Measurements from ENCODE around the gene UBE3C.
A peak's percentile ranks its signal among the peaks of the same experiment; 100 is the strongest.
"Not testable (repeated sequence)": the region's sequence is repeated elsewhere in the genome, so short reads cannot be mapped to it uniquely, and the experiment has no call there.

UBE3C gene

GRCh38 chr7:157235357-157236333 lies 96.9 kb downstream of the UBE3C start:
- DNase-seq (ENCODE audit: low spot score) = no peak

- DNase-seq (ENCODE audit: low spot score) = no peak
Measured at GRCh38 chr7:157238087-157238486, 99.4 kb downstream of the UBE3C start.

- DNase-seq (ENCODE audit: low spot score) = no peak
Measured at GRCh38 chr7:157239571-157240270, 101.0 kb downstream of the UBE3C start.

- no peak for DNase-seq (ENCODE audit: low spot score)
Measured at GRCh38 chr7:157241631-157242030, 102.9 kb downstream of the UBE3C start.

- DNase-seq (ENCODE audit: low spot score) = no peak
Measured at GRCh38 chr7:157244516-157245294, 106.0 kb downstream of the UBE3C start.

GRCh38 chr7:157246052-157246451 lies 107.3 kb downstream of the UBE3C start:
- DNase-seq (ENCODE audit: low spot score) = no peak

- no peak for DNase-seq (ENCODE audit: low spot score)
Measured at GRCh38 chr7:157248659-157249058, 109.9 kb downstream of the UBE3C start.

GRCh38 chr7:157250605-157251228 lies 112.0 kb downstream of the UBE3C start:
- DNase-seq (ENCODE audit: low spot score) = peak; percentile 67

- not testable (repeated sequence) for DNase-seq (ENCODE audit: low spot score)
Measured at GRCh38 chr7:157251817-157252216, 113.1 kb downstream of the UBE3C start.

GRCh38 chr7:157253850-157254249 lies 115.1 kb downstream of the UBE3C start:
- no peak for DNase-seq (ENCODE audit: low spot score)

GRCh38 chr7:157254781-157255180 lies 116.1 kb downstream of the UBE3C start:
- not testable (repeated sequence) for DNase-seq (ENCODE audit: low spot score)

- no peak for DNase-seq (ENCODE audit: low spot score)
Measured at GRCh38 chr7:157255201-157255606, 116.5 kb downstream of the UBE3C start.

GRCh38 chr7:157263156-157263555 lies 124.4 kb downstream of the UBE3C start:
- no peak for DNase-seq (ENCODE audit: low spot score)

GRCh38 chr7:157265051-157265450 lies 126.3 kb downstream of the UBE3C start:
- no peak for DNase-seq (ENCODE audit: low spot score)

- DNase-seq (ENCODE audit: low spot score) = no peak
Measured at GRCh38 chr7:157266272-157266671, 127.5 kb downstream of the UBE3C start.

- no peak for DNase-seq (ENCODE audit: low spot score)
Measured at GRCh38 chr7:157267516-157267915, 128.8 kb downstream of the UBE3C start.

GRCh38 chr7:157267956-157268355 lies 129.2 kb downstream of the UBE3C start:
- no peak for DNase-seq (ENCODE audit: low spot score)

GRCh38 chr7:157268540-157268939 lies 129.8 kb downstream of the UBE3C start:
- no peak for DNase-seq (ENCODE audit: low spot score)

GRCh38 chr7:157269341-157270059 lies 130.8 kb downstream of the UBE3C start:
- DNase-seq (ENCODE audit: low spot score) = no peak

GRCh38 chr7:157270060-157270444 lies 131.3 kb downstream of the UBE3C start:
- DNase-seq (ENCODE audit: low spot score) = no peak
